BLaER1 treated with 17β-estradiol and CSF1 and Interleukin-3, amounts not matched to agents 10 nM and 100 nM (cell line): ENCODE measurements around the gene CEP170B.
A peak's percentile ranks its signal among the peaks of the same experiment; 100 is the strongest.

Experiments
- H3K27ac ChIP-seq, 11 experiments: shearing (Covaris generic); formaldehyde crosslinking; 2 replicates each; pipeline ENCODE4 v1.8.1; 2022
- H3K27me3 ChIP-seq, 11 experiments: shearing (Covaris generic); formaldehyde crosslinking; 2 replicates each; pipeline ENCODE4 v1.8.1; 2022
- H3K36me3 ChIP-seq, 11 experiments: shearing (Covaris generic); formaldehyde crosslinking; 2 replicates each; pipeline ENCODE4 v1.8.1; 2022
- H3K4me1 ChIP-seq, 10 experiments: shearing (Covaris generic); formaldehyde crosslinking; 2 replicates each; pipeline ENCODE4 v1.8.1; 2022
- H3K4me2 ChIP-seq, 11 experiments: shearing (Covaris generic); formaldehyde crosslinking; 2 replicates each; pipeline ENCODE4 v1.8.1; 2022
- H3K4me3 ChIP-seq, 10 experiments: shearing (Covaris generic); formaldehyde crosslinking; 2 replicates each; pipeline ENCODE4 v1.8.1; 2022
- H3K9ac ChIP-seq, 11 experiments: shearing (Covaris generic); formaldehyde crosslinking; 2 replicates each; pipeline ENCODE4 v1.8.1; 2022
- H3K9me3 ChIP-seq, 11 experiments: shearing (Covaris generic); formaldehyde crosslinking; replicated peaks in 1 of 11; 2 replicates each; pipeline ENCODE4 v1.8.1; 2022
- H4K20me1 ChIP-seq, 11 experiments: shearing (Covaris generic); formaldehyde crosslinking; 2 replicates each; pipeline ENCODE4 v1.8.1; 2022
- Cebpa-rat ChIP-seq, 11 experiments: shearing (Covaris generic); IDR thresholded peaks; 2 replicates each; pipeline ENCODE4 v1.8.1; 2022

The CEP170B gene

DNA sequence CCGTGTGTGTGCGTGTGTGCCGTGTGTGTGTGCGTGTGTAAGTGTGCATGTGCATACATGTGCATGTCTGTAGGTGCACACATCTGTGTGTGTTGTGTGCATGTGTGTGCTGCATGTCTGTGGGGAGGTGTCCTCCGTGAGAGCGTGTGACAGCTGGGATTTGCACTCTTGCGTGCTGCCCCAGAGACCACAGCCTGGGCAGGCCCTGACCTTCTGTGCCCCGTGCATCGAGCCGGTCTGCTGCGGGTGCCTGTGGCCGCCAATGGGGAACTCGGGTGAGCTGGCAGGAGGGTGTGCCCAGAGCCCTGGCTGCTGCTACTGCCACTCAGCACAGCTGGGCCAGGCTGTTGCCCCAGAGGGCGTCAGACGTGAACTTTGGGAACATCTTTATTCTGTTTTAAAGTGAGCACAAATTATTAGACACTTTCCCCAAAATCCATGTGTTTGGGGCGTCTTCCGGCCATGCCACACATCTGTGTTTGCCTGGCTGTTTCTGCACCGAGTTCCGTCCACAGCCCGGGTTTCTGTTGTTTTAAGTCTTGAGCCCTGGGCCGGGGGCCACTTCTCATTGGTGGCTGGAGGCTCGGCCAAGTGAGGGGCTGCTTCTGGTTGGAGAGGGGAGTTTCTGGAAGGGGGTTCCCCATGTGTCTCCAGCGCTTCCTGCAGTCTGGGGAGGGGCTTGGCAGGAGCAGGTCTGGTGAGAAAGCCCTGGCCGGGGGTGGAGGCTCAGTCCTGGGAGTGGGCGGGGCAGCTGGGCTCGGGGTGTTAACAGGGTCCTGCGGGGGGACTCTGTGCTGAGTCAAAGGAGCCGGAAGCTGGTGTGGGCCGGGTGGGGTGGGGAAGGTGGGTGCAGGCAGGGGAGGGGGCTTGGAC is 7.6 kb downstream of the CEP170B start:
- H4K20me1 ChIP-seq, result peaks cover 20 to 96% (median 44%) of the 10 kb centered on the region in 11 experiments; a peak in 18 of 22 replicates
- H3K27ac ChIP-seq, result no peak overlapping the region
- H3K27me3 ChIP-seq, result peaks cover 0 to 16% (median 5%) of the 10 kb centered on the region in 11 experiments; a peak in 16 of 22 replicates
- H3K9me3 ChIP-seq, result no peaks in the 10 kb centered on the region
- TF ChIP-seq Cebpa-rat (IDR thresholded peaks at IDR 0.05), result no peak
- H3K36me3 ChIP-seq, result peaks cover 0 to 11% (median 0%) of the 10 kb centered on the region in 11 experiments; a peak in 2 of 22 replicates
- H3K4me3 ChIP-seq, result no peak overlapping the region
- peaks cover 9 to 33% (median 17%) of the 10 kb centered on the region in 10 experiments; a peak in 18 of 20 replicates for H3K4me1 ChIP-seq
- H3K9ac ChIP-seq, result peak overlapping the region in 2 of 11 experiments; percentile 7 to 30; a peak in 1 of 22 replicates
- H3K4me2 ChIP-seq, result peak overlapping the region; percentile 34 to 77 (median 64); a peak in 21 of 22 replicates

DNA sequence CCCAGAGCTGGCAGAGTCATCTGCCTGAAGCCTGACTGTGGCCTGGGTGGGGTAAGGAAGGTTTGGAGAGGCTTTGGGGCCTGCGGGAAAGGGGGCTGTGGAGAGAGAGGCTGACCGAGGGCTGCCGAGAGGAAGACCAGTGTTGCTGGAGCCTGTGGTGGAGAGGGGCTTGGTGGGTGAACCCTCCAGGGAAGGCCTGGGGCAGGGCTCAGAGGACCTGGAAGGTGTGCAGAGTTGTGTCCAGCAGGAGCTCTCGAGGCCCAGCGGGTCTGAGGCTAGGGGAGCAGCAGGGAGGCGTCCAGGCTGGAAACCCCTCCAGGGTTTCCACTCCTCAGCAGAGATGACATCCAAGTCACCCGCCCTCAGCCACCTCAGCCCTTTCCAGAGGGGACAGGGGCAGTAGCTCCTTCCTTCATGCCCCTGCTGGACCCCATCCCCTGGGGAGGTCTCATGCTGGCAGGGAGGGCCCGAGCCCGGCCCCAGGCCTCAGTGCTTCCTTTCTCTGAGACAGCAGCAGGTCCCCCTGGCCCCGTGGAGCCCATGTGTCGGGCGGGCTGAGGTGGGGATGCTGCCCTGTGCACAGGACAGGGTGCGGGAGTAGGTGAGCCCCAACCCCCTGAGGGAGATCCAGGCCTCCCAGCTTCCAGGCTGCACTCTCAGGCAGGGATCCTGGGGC is 8.4 kb downstream of the CEP170B start:
- Histone ChIP-seq H3K27ac (no peak overlapping the region), H3K4me3 (no peak overlapping the region), H3K27me3 (peaks cover 0 to 8% (median 0%) of the 10 kb centered on the region in 11 experiments; a peak in 4 of 22 replicates), H3K9me3 (no peaks in the 10 kb centered on the region), H3K36me3 (peaks cover 0 to 18% (median 0%) of the 10 kb centered on the region in 11 experiments; a peak in 3 of 22 replicates), H3K4me1 (peaks cover 9 to 28% (median 17%) of the 10 kb centered on the region in 10 experiments; a peak in 18 of 20 replicates), H3K4me2 (peak overlapping the region in 10 of 11 experiments; percentile 10 to 73 (median 34); a peak in 12 of 22 replicates), H3K9ac (peak overlapping the region in 6 of 11 experiments; percentile 1 to 29 (median 17); a peak in 3 of 22 replicates), H4K20me1 (peaks cover 14 to 95% (median 38%) of the 10 kb centered on the region in 11 experiments; a peak in 17 of 22 replicates)
- no peak for TF ChIP-seq Cebpa-rat (IDR thresholded peaks at IDR 0.05)

- Histone ChIP-seq H3K4me3 (no peak overlapping the region), H3K4me1 (peaks cover 9 to 27% (median 17%) of the 10 kb centered on the region in 10 experiments; a peak in 18 of 20 replicates), H3K9ac (peak overlapping the region in 1 of 11 experiments; percentile 29; a peak in 2 of 22 replicates), H3K27me3 (peaks cover 0 to 2% (median 0%) of the 10 kb centered on the region in 11 experiments; a peak in 3 of 22 replicates), H3K4me2 (no peak overlapping the region), H4K20me1 (peaks cover 8 to 95% (median 32%) of the 10 kb centered on the region in 11 experiments; a peak in 17 of 22 replicates), H3K9me3 (no peaks in the 10 kb centered on the region), H3K36me3 (peaks cover 0 to 20% (median 0%) of the 10 kb centered on the region in 11 experiments; a peak in 3 of 22 replicates), H3K27ac (no peak overlapping the region)
- no peak for TF ChIP-seq Cebpa-rat (IDR thresholded peaks at IDR 0.05)
Measured at GRCh38 chr14:104874110-104874531, 9.1 kb downstream of the CEP170B start.

DNA sequence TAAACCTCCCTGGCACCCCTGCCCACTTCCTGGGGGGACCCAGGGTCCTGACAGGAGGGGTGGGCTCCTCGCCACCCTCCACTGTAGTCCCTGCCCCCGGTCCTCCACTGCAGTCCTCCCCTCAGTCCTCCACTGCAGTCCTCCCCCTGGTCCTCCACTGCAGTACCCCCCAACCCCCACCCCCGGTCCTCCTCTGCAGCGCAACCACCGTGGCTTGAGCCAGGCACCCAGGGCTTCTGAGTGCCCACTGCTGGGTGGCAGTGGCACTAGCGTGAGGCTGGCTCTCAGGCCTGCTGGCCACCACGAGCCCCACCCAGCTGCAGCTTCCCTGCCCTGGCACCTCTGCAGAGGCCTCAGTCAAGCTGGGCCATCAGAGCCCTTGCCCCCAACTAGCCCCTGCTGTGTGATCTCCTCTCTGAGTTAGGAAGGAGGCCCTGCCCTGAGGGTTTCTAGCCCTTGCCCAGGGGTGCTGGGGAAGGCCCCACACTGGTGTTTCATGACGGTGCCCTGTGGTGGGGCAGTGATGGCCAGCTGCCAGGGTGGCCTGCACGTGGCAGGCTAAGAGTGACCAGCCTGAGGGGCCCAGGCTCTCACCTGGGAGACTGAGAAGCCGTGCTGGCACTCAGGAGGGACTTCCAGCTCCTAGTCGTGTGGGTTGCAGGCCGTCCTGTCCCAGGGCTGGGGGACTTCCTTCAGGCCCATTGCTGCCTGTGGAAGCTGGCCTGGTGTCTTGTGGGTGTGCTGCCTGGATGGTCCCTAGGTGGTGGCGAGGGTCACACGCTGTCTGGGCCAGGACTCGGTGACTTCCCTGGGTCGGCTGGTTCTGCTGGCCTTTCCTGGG is 9.7 kb downstream of the CEP170B start:
- H3K4me2 ChIP-seq, result no peak overlapping the region
- peaks cover 9 to 34% (median 18%) of the 10 kb centered on the region in 10 experiments; a peak in 18 of 20 replicates for H3K4me1 ChIP-seq
- no peaks in the 10 kb centered on the region; a peak in 1 of 22 replicates for H3K27me3 ChIP-seq
- no peak for TF ChIP-seq Cebpa-rat (IDR thresholded peaks at IDR 0.05)
- H3K9ac ChIP-seq, result no peak overlapping the region
- H3K27ac ChIP-seq, result no peak overlapping the region
- peaks cover 0 to 14% (median 0%) of the 10 kb centered on the region in 11 experiments; a peak in 3 of 22 replicates for H3K36me3 ChIP-seq
- H3K9me3 ChIP-seq, result no peaks in the 10 kb centered on the region
- H4K20me1 ChIP-seq, result peaks cover 5 to 95% (median 25%) of the 10 kb centered on the region in 11 experiments; a peak in 15 of 22 replicates
- H3K4me3 ChIP-seq, result no peak overlapping the region

DNA sequence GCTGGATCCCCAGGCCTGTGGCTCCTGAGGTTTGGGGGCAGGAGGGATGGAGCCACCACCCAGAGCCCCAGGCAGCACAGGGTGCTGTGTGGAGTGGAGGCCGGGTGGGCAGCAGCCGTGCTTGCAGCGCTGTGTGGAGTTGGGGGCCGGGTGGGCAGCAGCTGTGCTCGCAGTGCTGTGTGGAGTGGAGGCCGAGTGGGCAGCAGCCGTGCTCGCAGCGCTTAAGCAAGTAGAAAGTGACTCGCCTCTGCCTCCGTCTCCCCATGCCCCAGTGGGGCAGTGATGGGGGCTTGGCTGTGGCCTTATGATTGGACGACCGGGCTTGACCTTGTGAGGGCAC is 10.3 kb downstream of the CEP170B start:
- H3K27ac ChIP-seq, result no peak overlapping the region
- H3K9me3 ChIP-seq, result no peaks in the 10 kb centered on the region
- peaks cover 3 to 95% (median 20%) of the 10 kb centered on the region in 11 experiments; a peak in 15 of 22 replicates for H4K20me1 ChIP-seq
- peaks cover 0 to 18% (median 0%) of the 10 kb centered on the region in 11 experiments; a peak in 3 of 22 replicates for H3K36me3 ChIP-seq
- no peak overlapping the region for H3K4me2 ChIP-seq
- H3K27me3 ChIP-seq, result no peaks in the 10 kb centered on the region; a peak in 1 of 22 replicates
- no peak for TF ChIP-seq Cebpa-rat (IDR thresholded peaks at IDR 0.05)
- H3K9ac ChIP-seq, result no peak overlapping the region
- H3K4me1 ChIP-seq, result peaks cover 9 to 37% (median 19%) of the 10 kb centered on the region in 10 experiments; a peak in 18 of 20 replicates
- no peak overlapping the region for H3K4me3 ChIP-seq

- Histone ChIP-seq H3K4me1 (peaks cover 9 to 37% (median 19%) of the 10 kb centered on the region in 10 experiments; a peak in 18 of 20 replicates), H3K27ac (no peak overlapping the region), H3K36me3 (peaks cover 0 to 22% (median 0%) of the 10 kb centered on the region in 11 experiments; a peak in 3 of 22 replicates), H3K4me3 (no peak overlapping the region), H3K27me3 (no peaks in the 10 kb centered on the region; a peak in 1 of 22 replicates), H3K4me2 (no peak overlapping the region), H3K9ac (no peak overlapping the region), H4K20me1 (peaks cover 0 to 95% (median 17%) of the 10 kb centered on the region in 11 experiments; a peak in 15 of 22 replicates), H3K9me3 (no peaks in the 10 kb centered on the region)
- TF ChIP-seq Cebpa-rat (IDR thresholded peaks at IDR 0.05), result no peak
Measured at GRCh38 chr14:104875811-104876210, 10.7 kb downstream of the CEP170B start.

DNA sequence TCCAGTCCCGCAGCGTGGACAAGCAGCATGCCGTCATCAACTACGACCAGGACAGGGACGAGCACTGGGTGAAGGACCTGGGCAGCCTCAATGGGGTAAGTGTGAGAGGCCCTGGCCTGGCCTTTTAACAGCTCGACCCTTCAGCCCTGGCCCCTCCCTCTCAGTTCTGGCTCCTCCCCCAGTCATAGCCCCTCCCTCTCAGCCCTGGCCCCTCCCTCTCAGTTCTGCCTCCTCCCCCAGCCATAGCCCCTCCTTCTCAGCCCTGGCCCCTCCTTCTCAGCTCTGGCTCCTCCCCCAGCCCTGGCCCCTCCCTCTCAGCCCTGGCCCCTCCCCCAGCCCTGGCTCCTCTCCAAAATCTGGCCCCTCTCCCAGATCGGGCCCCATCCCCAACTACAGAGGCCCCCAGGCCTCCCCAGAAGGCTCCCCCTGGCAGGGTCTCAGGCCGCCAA is 11.2 kb downstream of the CEP170B start:
- Histone ChIP-seq H3K27me3 (no peaks in the 10 kb centered on the region; a peak in 1 of 22 replicates), H3K9ac (no peak overlapping the region), H3K4me3 (no peak overlapping the region), H3K27ac (no peak overlapping the region), H3K36me3 (peaks cover 0 to 24% (median 0%) of the 10 kb centered on the region in 11 experiments; a peak in 3 of 22 replicates), H3K4me1 (peaks cover 10 to 38% (median 19%) of the 10 kb centered on the region in 10 experiments; a peak in 18 of 20 replicates), H3K4me2 (peak overlapping the region in 2 of 11 experiments; percentile 32 to 38; a peak in 2 of 22 replicates), H4K20me1 (peaks cover 0 to 95% (median 17%) of the 10 kb centered on the region in 11 experiments; a peak in 15 of 22 replicates), H3K9me3 (no peaks in the 10 kb centered on the region)
- TF ChIP-seq Cebpa-rat (IDR thresholded peaks at IDR 0.05), result no peak
